H1 (cell line): Measurements from ENCODE around the gene KBTBD12. TPM values are rescaled to one million over a fixed set of nuclear protein-coding genes. Genes with fewer than 3 reads are reported as not detected.

Experiments used
- CBX5 ChIP-seq: fragments of 300-800, 300-1000 bp; sonication (generic); IDR thresholded peaks from 2 replicates; pipeline ENCODE4 v1.7.1; 2016; ENCODE audit warnings: antibody characterized with exemption, low read length, low read depth
- CHD2 ChIP-seq: IDR thresholded peaks from 2 replicates; pipeline ENCODE4 v1.6.1; 2012; ENCODE audit warnings: low read length, improper control_type of control experiment
- MAFK ChIP-seq: IDR thresholded peaks from 2 replicates; pipeline ENCODE4 v1.6.1; 2012; ENCODE audit warnings: low read depth, mild to moderate bottlenecking, improper control_type of control experiment, low read length
- PHF8 ChIP-seq: fragments of 200-600 bp; sonication (generic); conservative IDR thresholded peaks from 2 replicates; pipeline ENCODE4 v1.7.1; 2012; ENCODE audit warnings: low read depth, mild to moderate bottlenecking, inconsistent platforms, low read length, moderate library complexity
- TCF12 ChIP-seq: IDR thresholded peaks from 2 replicates; pipeline ENCODE4 v1.6.1; 2011; ENCODE audit warnings: low read depth, mild to moderate bottlenecking, low read length
- YY1 ChIP-seq: IDR thresholded peaks from 2 replicates; pipeline ENCODE4 v1.6.1; 2011; ENCODE audit warnings: low read depth, mild to moderate bottlenecking, low read length
- polyA plus RNA-seq, 7 experiments: library from polyadenylated mRNA; depleted of rRNA in 3 of 7; stranded (reverse) in 5 of 7; unstranded in 2 of 7; fragments of >200 nt in 5 of 7; fragments of 200-250 nt in 2 of 7; gene quantifications; 1 replicate in 5 of 7; 2 replicates in 1 of 7; 4 replicates in 1 of 7; pipeline versions ENCODE4 v1.2.1 to v1.2.3, GENCODE V29; 2011 to 2013; ENCODE audit warnings: missing spikeins in 2 of 7, mixed read lengths in 2 of 7
- total RNA-seq: library from RNA; stranded (reverse); fragmentation: NEBNext Ultra II Directional; extraction: Animal tissue kit (Norgen Biotek cat#: 25700); gene quantifications from 2 replicates; pipeline ENCODE4 v1.2.1, GENCODE V29; 2021

KBTBD12 gene
- total and polyA plus RNA-seq, 2 of the 8 experiments (the other 6 are each of a cell fraction or from before 2014, with no cell fraction given): 0.33 to 0.63 TPM

DNA sequence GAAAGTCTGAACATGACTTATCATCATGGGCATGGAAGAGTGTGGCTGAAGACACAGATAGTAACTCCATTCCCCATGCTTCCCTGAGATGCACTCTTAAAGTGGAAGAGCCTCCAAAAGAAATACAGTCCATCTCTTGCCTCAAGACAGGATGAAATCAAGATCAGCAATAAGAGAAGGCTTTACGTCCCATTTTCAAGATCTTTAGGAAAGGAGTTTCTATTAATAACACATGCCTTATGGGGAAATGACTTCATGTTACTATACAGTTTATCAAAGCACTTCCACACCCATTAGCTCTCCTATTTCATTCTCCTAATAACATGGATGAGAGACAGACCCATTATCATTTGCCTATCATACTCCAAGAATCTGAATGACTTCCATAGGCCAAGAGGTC, 6.1 kb upstream of the KBTBD12 start (continued):
- TF ChIP-seq CHD2 (no peak), YY1 (no peak), TCF12 (no peak), CBX5 (no peak), MAFK (no peak), PHF8 (no peak)
